GM10248 (cell line): ENCODE results near the gene TTLL5.

ENCODE experiments used
- CTCF ChIA-PET: fragments of 300-600 bp; sonication (Branson Sonifier 250); formaldehyde crosslinking; extraction: SDS; loops from one replicate; lab custom pipeline; 2021; ENCODE audit warnings: antibody characterized with exemption; lab: Yijun Ruan, JAX
- POLR2A ChIA-PET: fragments of 350-650 bp; sonication (Branson Sonifier 250); formaldehyde crosslinking; extraction: SDS; loops from one replicate; lab custom pipeline; 2020; ENCODE audit warnings: antibody characterized with exemption; lab: Yijun Ruan, JAX
- DNase-seq: peaks from one replicate; pipeline ENCODE4 v3.0.0; 2012; ENCODE audit errors: extremely low spot score
- CTCF ChIP-seq: IDR thresholded peaks from 2 replicates; pipeline ENCODE4 v1.5.1; 2012; ENCODE audit warnings: mild to moderate bottlenecking, low read depth; ENCODE audit errors: extremely low read depth, missing control alignments, control extremely low read depth

TTLL5 gene

DNA sequence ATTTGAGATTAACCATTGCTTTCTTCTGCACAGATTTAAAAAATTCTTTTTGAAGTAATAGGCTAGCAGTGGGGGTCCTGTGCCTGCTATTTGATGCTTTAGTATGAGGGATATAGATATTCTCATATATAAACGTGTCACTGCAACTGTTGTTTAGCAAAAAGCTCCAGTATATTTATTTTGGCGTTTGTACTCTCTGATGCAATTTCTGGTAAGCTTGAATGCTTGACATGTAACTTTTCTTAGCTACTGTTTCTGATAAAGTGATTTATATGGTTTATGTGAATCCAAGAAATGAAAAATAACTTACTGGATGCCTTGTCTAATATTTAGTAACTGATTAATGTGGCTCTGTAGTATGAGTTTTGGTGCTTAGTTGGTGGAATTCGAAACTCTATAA is 77.1 kb downstream of the TTLL5 start:
- no peak for TF ChIP-seq CTCF
- no peak for DNase-seq
- ChIA-PET POLR2A (no interaction called here), CTCF (interaction anchor here (1.0 to 4.1 kb wide), 9 partner anchors 8 to 245 kb away, joined by 3 to 30 read pairs (median 3); no protein-coding TSS in a partner anchor)

DNA sequence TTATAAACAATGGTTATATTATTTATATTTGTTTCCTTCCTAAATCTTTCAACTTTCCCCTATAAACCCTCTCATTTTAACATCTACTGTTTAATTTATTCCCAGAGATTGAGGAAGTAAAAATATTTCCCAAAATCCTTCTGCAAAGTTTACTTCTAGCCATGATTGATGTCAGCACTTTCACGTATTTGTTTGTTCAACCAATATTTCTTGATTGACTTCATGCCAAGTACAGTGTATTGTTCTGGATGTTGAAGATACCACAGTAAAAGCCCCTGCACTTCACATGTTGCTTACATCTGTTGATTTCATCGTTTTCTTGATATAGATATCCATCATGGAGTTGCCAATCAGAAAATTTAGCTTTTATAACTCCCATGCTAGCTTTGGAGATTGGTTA is 81.8 kb downstream of the TTLL5 start:
- DNase-seq: no peak
- TF ChIP-seq CTCF: no peak
- POLR2A ChIA-PET: no interaction called here
- CTCF ChIA-PET: no interaction called here

DNA sequence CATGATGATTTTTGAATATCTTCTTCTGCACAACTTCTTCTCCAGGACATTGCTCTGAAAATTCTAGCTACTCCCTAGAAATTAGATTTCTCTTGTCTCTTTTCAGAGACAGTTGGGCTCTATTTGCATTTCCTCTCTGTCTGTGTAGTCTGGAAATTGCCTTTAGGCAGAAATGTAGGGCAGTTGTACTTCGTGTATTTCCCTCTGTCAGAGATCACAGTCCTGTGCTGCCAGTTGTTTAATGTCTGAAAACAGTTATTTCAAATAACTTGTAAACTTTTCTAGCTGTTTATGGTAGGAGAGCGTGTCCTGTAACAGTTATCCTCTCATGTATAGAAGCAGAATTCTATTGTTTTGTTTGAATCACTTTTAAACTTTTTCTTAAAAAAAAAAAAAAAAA is 86.9 kb downstream of the TTLL5 start:
- ChIA-PET POLR2A (no interaction called here), CTCF (interaction anchor here (0.8 to 1.4 kb wide), 3 partner anchors 9 to 38 kb away, joined by 3 read pairs; no protein-coding TSS in a partner anchor)
- DNase-seq: no peak
- no peak for TF ChIP-seq CTCF

- ChIA-PET POLR2A (no interaction called here), CTCF (interaction anchor here (0.8 to 1.4 kb wide), 3 partner anchors 9 to 39 kb away, joined by 3 read pairs; no protein-coding TSS in a partner anchor)
- no peak for DNase-seq
- no peak for TF ChIP-seq CTCF
These were observed 87.3 kb downstream of the TTLL5 start for GRCh38 chr14:75748336-75748735.

- no peak for DNase-seq
- CTCF ChIA-PET: no interaction called here
- no peak for TF ChIP-seq CTCF
- POLR2A ChIA-PET: no interaction called here
These were observed 90.2 kb downstream of the TTLL5 start for GRCh38 chr14:75751296-75751695.

DNA sequence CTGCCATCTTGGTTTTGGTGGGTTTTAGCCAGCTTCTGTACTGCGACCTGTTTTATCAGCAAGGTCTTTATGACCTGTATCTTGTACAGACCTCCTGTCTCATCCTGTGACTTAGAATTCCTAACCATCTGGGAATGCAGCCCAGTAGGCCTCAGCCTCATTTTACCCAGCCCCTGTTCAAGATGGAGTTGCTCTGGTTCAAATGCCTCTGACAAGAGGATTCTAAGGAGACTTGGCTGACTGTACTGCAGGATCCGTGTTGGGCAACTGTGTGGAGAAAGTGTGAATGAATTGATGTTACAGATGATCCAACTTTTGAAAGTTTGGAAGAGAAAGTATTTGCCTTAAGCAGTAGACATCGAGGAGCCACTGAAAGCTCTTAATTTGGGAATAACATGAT is 91.0 kb downstream of the TTLL5 start:
- ChIA-PET CTCF (interaction anchor here (1.0 kb wide), 1 partner anchor 41 kb away, joined by 3 read pairs; no protein-coding TSS in a partner anchor), POLR2A (no interaction called here)
- no peak for DNase-seq
- TF ChIP-seq CTCF: no peak
